ENCODE data around the gene CDRT15. TPM values are rescaled to one million over a fixed set of nuclear protein-coding genes. Genes with fewer than 3 reads are reported as not detected.

CDRT15 gene
- total RNA-seq, 4 donors from 2014 or later, result not detected

GRCh38 chr17:14201988-14202380 is 34.7 kb downstream of the CDRT15 start:
- no peaks in the 10 kb centered on the region for H3K27me3 ChIP-seq
- DNase-seq (no peak), ATAC-seq (no peak)
- H3K4me3 ChIP-seq, result no peak overlapping the region
- H3K36me3 ChIP-seq, result peaks cover 0 to 2% of the 10 kb centered on the region in 2 donors
- in situ Hi-C loops (cut with MboI; ENCODE audit: low sequenced_read_pairs in 4 of 4), result no loop called here
- peaks cover 27 to 29% of the 10 kb centered on the region in 2 donors for H3K4me1 ChIP-seq
- TF ChIP-seq POLR2A (IDR thresholded peaks at IDR 0.05) (no peak), CTCF (IDR thresholded peaks at IDR 0.05 in 4 of 5, conservative IDR thresholded peaks at IDR 0.05 in 1 of 5) (no peak)
- H3K27ac ChIP-seq, result peak overlapping the region; percentile 76 to 88 (median 84)
- intact Hi-C loops (cut with DNase I; ENCODE audit: low total_unique reads), result loop anchor here (5.0 to 10.0 kb wide), 4 partner anchors 135 to 1293 kb away; partner anchors contain the start of gene COX10
- no peaks in the 10 kb centered on the region for H3K9me3 ChIP-seq

- Histone ChIP-seq H3K27me3 (no peaks in the 10 kb centered on the region), H3K27ac (peak overlapping the region; percentile 76 to 88 (median 84)), H3K36me3 (no peaks in the 10 kb centered on the region), H3K4me1 (peaks cover 22 to 24% of the 10 kb centered on the region in 2 donors), H3K4me3 (no peak overlapping the region), H3K9me3 (no peaks in the 10 kb centered on the region)
- no peak for ATAC-seq
- intact Hi-C loops (cut with DNase I; ENCODE audit: low total_unique reads) (loop anchor here (5.0 to 10.0 kb wide), 4 partner anchors 134 to 1293 kb away; partner anchors contain the start of gene COX10), in situ Hi-C loops (cut with MboI; ENCODE audit: low sequenced_read_pairs in 4 of 4) (no loop called here)
- no peak for DNase-seq
- TF ChIP-seq CTCF (IDR thresholded peaks at IDR 0.05 in 4 of 5, conservative IDR thresholded peaks at IDR 0.05 in 1 of 5), result no peak
- no peak for TF ChIP-seq POLR2A (IDR thresholded peaks at IDR 0.05)
Measured at GRCh38 chr17:14201021-14201987, 35.4 kb downstream of the CDRT15 start.

GRCh38 chr17:14200354-14200753 is 36.3 kb downstream of the CDRT15 start:
- H3K4me1 ChIP-seq, result peaks cover 15 to 17% of the 10 kb centered on the region in 2 donors
- H3K9me3 ChIP-seq, result no peaks in the 10 kb centered on the region
- no peaks in the 10 kb centered on the region for H3K27me3 ChIP-seq
- no peak overlapping the region for H3K4me3 ChIP-seq
- intact Hi-C loops (cut with DNase I; ENCODE audit: low total_unique reads), result loop anchor here (5.0 to 10.0 kb wide), 4 partner anchors 133 to 1294 kb away; partner anchors contain the start of gene COX10
- ATAC-seq (no peak), DNase-seq (no peak)
- in situ Hi-C loops (cut with MboI; ENCODE audit: low sequenced_read_pairs in 4 of 4), result no loop called here
- no peak for TF ChIP-seq CTCF (IDR thresholded peaks at IDR 0.05 in 4 of 5, conservative IDR thresholded peaks at IDR 0.05 in 1 of 5)
- TF ChIP-seq POLR2A (IDR thresholded peaks at IDR 0.05), result no peak
- no peaks in the 10 kb centered on the region for H3K36me3 ChIP-seq
- H3K27ac ChIP-seq, result peak overlapping the region in 3 of 4 donors; percentile 76 to 88 (median 86)

GRCh38 chr17:14199601-14200000 is 37.1 kb downstream of the CDRT15 start:
- TF ChIP-seq POLR2A (IDR thresholded peaks at IDR 0.05) (no peak), CTCF (IDR thresholded peaks at IDR 0.05 in 4 of 5, conservative IDR thresholded peaks at IDR 0.05 in 1 of 5) (no peak)
- no peaks in the 10 kb centered on the region for H3K9me3 ChIP-seq
- no peaks in the 10 kb centered on the region for H3K36me3 ChIP-seq
- H3K4me3 ChIP-seq, result no peak overlapping the region
- H3K4me1 ChIP-seq, result peaks cover 11 to 14% of the 10 kb centered on the region in 2 donors
- in situ Hi-C loops (cut with MboI; ENCODE audit: low sequenced_read_pairs in 4 of 4) (no loop called here), intact Hi-C loops (cut with DNase I; ENCODE audit: low total_unique reads) (no loop called here)
- ATAC-seq, result no peak
- H3K27ac ChIP-seq, result no peak overlapping the region
- no peak for DNase-seq
- no peaks in the 10 kb centered on the region for H3K27me3 ChIP-seq

Measured in gastrocnemius medialis (tissue), 4 donors.